Forelimb muscle (tissue), 1 donor: Measurements from ENCODE around the gene SULT1C3. TPM values are rescaled to one million over a fixed set of nuclear protein-coding genes. Genes with fewer than 3 reads are reported as not detected.

ENCODE experiments used
- DNase-seq: peaks from one replicate; pipeline ENCODE4 v3.0.0-alpha.2; 2013; ENCODE audit warnings: low read depth
- polyA plus RNA-seq: library from polyadenylated mRNA; unstranded; fragments of 120-200 nt; gene quantifications from one replicate; pipeline ENCODE4 v1.2.1, GENCODE V29; 2013; ENCODE audit not compliant: insufficient read length

SULT1C3 gene
- polyA plus RNA-seq, 1 donor, result not detected

DNA sequence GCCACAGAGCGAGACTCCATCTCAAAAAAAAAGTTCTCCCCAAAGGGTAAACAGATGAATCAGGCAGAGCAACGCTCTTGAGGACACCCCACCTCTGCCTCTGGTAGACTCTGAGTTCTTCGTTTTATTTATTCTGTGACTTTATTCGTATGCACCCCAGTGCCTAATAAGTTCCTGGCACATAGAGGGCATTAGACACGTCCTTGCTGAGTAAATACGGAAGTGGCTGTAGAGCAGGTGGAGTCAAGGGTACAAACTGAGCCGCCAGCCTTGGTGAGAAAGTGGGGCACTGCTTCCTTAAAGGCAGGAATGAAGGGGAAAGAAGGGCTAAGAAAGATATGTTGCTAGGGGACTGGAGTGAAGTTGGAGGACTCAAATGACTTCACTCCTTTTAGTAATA is 61.8 kb downstream of the SULT1C3 start:
- DNase-seq, result no peak

- no peak for DNase-seq
Observed at GRCh38 chr2:108304975-108305374, 65.2 kb downstream of the SULT1C3 start.

GRCh38 chr2:108305901-108306300 is 66.1 kb downstream of the SULT1C3 start:
- DNase-seq, result no peak

GRCh38 chr2:108309903-108310302 is 70.1 kb downstream of the SULT1C3 start:
- no peak for DNase-seq

Other genes with a start within 250 kb of the SULT1C3 start
- 1.3 TPM for gene SULT1C2, start 48.9 kb downstream of the SULT1C3 start, polyA plus RNA-seq
- 16.6 TPM for gene SULT1C4, start 138.0 kb downstream of the SULT1C3 start, polyA plus RNA-seq
- 19.4 TPM for gene GCC2, start 209.2 kb downstream of the SULT1C3 start, polyA plus RNA-seq